GM19099 (cell line): ENCODE data around the gene SLC12A7.

Experiments
- POLR2A ChIP-seq: IDR thresholded peaks from 3 replicates; pipeline ENCODE4 v1.6.1; 2011; ENCODE audit warnings: low read depth; ENCODE audit not compliant: insufficient read length; ENCODE audit errors: extremely low read depth

SLC12A7 gene

DNA sequence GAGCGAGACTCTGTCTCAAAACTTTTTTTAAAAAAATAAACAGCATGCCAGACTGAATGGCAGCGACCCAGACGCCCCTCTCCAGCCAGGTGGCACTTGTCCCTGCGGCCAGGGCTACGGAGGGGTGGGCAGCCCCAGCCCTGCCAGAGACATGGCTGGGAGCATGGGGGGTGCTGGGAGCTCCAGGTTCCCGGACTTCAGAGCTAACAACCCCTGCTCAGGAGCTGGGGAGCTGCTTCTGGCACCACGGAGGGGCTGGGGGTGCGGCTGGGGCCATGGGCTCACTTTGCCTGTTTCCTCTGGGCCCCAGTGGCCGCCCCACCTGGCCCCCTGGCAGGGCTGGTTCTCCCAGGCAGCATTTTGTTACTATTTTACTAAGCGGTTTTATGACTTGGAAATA, 49.9 kb downstream of the SLC12A7 start:
- no peak for TF ChIP-seq POLR2A

DNA sequence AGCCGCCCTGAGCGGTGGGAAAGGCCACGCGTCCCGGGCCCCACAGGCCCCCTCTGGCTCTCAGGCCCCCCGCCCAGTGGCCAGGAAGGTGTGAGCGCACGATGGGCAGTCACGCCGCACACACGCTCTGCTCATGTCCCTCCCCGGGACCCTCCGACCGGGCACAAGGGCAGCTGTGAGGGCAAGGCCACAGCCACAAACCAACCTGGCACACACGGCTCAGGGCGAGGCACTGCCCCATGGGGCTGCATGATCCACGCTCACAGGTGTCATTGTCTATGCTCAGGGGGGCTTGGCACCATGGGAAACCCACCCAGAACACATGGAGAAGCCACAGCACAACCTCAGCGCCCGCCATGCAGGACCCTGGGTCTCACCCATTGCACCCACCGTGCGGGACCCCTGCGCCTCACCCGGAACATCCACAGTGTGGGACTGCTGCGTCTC, 51.3 kb downstream of the SLC12A7 start:
- TF ChIP-seq POLR2A = no peak

DNA sequence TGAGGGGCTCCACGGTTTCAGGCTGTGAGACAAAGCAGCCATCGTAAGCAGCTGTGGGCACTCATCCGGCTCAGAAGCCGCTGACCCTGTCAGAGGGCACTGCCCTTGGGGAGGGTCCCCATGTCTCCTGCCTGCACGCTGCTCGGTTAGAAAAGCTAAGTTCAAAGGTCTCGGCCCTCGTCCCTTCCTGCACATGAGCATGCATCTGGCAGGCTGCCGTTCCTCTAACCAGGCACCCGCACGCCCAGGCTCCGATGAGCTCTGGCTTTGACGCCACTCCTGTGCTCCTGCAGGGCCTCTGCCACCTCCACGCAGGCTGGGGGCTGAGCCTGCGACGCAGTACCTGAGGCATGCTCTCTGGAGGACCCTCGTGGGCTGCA, 52.0 kb downstream of the SLC12A7 start:
- no peak for TF ChIP-seq POLR2A

DNA sequence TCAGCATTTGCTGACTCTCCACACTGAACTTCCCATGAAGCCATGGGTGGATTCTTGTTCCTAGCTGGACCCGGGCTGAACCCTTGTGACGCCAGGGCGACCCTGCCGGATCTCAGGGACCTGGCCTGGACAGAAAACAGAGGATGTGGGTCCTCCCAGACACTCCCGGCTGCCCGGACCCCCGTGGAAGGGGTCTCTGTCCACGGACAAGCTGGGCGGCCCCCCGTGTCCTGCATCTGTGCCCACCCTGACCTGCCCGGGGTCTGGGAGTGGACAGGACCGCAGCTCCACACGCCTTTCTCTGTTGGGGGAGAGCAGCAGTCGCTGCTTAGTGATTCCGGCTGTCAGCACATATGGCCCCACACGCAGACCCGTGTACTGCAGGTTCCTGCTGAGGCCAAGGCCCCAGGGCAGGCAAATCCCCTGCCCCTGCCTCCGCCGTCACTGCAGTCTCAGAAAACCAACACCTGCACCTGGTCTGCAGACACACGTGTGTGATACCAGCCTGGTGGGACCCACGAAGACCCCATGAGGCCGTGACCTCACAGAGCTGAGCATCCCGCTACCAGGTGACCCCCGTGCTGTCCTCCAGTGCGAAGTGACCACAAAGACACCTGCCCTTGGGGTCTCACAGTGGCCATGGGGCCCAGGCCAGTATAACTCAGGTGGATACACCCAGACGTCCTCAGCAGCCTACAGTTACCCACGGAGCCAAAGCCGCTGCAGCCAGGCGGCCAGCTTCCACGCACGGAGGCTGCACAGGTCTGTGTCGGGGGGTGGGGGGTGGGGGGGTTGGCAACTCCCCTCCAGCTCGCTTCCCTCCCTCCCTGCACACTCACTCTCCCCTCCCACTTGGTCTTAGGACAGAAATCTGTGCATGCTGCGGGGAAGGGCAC, 52.6 kb downstream of the SLC12A7 start:
- TF ChIP-seq POLR2A = no peak

DNA sequence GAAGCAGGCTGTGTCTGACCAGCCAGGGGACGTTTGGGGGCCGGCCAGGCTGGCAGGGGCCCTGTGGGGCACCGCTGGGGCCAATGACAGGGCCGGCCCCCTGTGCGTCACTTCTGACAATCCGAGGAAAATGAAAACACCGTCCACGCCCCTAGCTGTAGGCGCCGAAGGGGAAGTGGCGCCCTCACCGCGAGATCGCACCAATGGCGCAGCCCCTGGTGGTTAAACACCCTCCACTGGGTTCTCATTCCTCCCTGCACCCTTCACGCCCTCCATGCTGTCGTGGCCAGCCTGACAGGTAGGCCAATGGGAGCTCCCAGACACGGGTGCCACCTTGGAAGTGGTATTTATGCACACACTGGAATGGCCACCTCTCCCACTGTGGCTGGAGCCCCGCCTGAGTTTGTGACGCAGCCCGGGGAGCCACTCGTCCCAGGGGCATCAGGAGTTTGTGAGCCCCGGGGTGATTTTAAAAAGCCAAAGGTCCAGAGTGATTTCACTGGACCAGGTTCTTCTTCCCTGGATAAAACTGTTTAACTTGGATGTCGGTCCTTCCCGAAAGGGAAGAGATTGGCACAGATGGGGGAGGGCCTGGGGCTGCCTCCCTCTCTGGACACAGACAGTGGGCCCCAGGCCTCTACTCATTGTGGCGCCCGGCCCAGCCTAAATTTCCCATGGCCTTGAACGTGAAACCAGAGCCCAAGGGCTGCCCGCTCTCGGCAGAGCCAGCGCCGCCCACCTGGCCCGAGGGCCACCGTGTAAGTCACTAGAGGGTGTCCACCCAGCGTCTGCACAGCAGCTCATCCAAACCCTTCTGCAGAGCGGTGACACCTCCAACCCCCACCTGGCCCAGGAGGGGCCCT, 53.5 kb downstream of the SLC12A7 start:
- TF ChIP-seq POLR2A = no peak

DNA sequence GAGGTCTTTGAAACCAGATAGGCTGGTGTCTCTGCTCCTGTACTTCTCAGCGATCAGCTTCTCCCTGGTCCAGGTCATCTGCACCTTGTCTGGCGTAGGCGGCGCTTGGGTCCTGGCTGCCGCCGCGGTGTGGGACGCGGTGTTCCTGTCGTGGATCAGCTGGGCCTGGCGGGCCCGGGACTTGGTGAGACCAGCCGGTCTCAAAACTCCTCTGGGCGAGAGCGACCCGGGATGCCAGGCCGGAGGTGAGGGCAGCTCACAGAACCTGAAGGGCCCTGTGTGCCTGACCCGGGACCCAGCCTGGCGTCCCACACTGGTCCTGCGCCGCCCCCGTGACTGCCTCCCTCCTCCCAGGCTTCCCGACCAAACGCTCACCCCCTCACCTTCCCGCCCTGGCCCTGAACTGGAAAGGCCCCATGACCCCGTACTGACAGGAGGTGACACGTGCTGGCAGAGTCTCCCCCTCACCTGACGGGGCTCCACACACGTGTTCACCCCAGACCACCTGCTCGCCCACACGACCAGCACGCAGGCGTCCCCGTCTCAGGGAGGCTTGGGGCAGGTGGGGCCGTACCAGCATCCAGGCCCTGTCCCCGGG, 54.3 kb downstream of the SLC12A7 start:
- no peak for TF ChIP-seq POLR2A

DNA sequence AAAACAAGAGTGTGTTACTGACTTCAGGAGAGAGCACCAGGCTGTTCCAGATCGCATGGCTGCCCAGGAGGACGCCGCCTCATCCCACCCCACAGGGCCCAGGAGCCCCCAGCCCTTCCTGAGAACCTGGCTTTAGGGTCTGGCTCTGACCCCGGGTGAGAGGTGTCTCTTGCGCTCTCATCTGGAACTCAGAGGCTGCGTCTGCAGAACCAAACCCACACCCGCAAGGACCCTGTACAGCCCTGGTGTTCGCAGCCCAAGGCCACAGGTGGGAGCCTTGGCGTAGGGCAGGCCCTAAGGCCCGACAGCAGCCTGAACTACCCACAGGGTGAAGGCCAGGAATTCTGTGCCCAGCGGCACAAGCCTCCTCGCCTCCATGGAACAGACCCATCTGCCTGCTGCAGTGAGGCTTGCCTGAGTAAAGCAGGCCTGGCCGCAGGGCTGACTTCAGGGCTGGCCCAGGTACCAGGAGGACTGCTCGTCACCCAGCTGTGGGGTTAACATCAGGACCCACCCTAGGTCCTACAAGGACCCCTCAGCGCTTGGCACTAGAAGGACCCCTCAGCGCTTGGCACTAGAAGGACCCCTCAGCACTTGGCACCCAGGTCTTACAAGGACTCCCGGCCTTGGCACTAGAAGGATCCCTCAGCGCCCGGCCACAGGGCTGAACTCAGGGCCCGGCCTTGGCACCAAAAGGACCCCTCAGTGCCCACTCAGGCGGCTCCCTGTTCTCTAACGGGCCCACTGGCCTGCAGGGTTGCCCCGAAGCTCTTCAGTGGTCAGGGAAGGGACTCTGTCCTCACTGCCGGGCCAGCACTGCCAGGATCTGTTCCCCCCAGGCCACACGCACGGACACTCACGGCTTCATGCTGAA, 55.0 kb downstream of the SLC12A7 start:
- TF ChIP-seq POLR2A = no peak

DNA sequence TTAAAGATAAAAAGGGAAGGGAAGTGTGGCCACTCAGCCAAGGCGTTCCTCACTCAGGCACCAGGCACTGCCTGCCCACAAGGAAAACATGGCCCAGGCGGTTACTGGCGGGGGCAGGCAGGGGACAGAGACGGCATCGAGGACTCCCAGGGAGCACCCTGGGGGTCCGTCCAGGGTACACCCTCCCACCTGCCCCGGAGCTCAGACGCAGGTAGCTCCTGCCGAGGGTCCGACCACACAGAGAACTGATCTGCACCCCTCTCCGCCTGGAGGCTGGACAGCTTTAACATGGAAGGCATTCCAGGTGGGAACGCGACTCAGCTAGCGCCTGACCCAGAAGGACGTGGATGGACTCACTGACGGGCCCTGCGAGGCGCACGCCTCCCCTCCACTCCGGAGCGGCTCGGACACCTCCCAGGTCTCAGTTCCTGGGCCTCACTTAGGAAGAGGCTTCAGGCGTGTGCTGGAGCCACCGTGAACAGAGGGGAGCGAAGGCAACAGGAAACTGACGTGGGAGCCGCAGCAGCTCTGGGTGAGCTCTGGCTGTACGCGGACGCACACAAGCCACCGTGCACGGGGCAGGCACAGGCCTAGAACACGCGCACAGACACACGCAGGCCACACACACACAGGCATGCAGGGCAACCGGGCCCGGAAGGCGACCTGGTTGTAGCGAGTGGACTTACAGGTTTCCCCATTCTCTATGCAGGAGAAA, 55.8 kb downstream of the SLC12A7 start:
- no peak for TF ChIP-seq POLR2A

DNA sequence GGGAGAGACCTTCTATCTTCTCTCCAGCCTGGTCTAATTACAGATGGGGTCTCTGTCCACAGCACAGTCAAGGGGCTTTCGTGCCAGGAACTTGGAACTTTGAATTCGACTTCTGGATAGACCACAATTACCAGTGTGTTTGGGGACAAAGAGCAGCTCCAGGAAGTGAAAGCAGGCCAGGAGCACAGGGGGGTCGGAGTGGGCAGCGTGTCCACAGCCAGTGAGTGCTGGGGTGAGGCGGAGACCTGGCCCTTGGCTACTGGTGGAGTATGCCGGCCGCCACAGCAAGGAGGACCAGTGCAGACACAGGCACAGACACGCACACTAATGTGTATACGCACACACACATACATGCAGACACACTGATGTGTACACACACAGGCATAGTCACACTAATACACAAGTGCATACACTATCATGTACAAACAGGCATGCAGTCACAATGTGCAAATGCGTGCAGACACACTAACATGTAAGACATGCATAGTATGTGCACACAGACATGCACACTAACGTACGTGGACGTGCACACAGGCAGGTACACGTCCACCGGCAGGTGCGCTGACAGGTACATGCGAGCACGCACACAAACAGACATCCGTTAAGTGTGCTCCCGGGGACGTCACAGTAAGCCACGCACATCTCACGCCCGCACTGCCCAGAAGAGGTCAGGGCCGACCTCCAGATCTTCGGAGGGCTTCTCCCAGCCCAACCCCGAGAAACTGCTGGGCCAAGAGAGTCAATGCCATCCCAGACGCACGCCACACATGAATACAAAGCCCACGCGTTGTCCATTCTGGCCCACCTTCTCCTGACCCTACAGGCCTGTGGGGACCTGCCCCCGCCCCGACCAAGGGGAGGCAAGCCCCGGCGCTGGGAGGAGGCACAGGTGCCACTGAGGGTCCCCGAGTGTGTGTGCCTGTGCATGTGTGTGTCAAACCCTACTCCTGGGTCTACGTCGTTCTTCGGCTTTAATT, 56.8 kb downstream of the SLC12A7 start:
- no peak for TF ChIP-seq POLR2A

DNA sequence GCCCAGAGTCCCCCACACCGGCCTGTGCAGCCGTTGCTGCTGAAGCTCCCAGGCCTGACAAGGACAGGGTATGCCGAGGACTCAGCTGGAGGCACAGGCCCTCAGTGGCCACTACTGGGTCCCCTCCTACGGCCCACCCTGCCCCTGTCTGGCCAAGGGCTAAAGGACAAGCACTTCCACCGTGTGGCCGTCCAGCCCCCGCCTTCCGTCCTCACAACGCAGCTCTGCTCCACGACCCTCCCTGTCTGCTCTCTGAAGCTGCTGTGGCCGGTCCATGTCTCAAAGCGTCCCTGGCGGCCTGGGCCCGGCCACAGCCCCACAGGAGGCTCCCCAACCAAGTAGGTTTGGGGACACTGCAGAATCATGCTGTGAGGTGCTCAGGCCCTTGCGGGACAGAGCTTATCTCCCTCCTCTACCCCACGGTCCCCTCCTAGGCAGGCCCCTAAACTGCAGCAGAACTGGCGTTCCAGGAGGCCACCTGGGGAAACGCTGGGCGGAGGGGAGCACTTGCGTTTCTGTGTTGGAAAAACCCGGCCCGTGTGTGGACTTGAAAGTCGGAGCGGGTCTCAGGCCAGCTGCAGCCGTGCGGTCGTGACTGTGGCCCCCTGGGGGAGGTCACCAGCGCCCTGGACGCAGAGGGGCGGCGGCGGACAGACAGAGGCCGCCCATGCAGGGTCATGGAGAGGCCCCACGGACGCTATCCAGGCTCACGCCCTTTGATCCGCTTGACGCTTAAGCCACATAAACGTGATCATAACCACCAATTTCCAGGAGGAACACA, 57.7 kb downstream of the SLC12A7 start:
- TF ChIP-seq POLR2A = no peak

DNA sequence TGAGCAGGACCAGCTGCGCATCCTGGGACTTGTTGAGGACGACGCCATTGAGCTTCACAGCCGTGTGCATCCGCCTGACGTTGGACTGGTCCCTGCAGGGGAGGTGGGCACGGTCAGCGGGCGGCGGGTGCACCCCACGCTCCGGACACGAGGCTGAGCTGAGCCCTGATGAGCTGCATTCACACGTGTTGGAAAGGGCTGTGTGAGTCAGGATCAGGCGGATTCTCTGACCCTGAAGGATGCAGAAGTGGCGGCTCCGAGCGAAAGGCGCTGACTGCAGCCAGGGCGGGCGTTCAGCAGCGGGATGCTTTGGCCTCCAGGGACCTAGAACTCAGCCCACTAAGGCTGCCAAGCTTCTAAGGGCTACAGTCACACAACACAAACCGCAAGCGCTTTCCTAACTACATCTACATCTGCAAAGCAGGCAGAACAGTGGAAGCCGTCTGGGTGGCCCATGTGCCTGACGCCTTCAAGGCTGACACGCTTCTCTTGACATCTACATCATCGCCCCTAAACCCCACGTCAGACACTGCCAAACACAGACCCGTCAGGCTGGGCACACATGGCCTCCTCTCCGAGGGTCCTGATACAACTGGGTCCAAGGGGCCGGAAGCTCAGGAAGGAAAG, 58.4 kb downstream of the SLC12A7 start:
- TF ChIP-seq POLR2A = no peak
